Sigmoid colon (tissue), 3 donors: ENCODE results near the gene KLK5.

ENCODE experiments used
- CTCF ChIP-seq, 4 experiments: fragments of 450-650 bp in 3 of 4; fragments of 200-600 bp in 1 of 4; IDR thresholded peaks; one replicate each; pipeline ENCODE4 v1.5.1; 2016 to 2019; ENCODE audit warnings: antibody characterized with exemption in 4 of 4, mild to moderate bottlenecking in 3 of 4, moderate library complexity in 2 of 4
- POLR2A ChIP-seq, 2 donors: fragments of 450-650 bp; IDR thresholded peaks; one replicate each; pipeline ENCODE4 v1.6.1; 2016; ENCODE audit warnings: antibody characterized with exemption in 2 of 2, mild to moderate bottlenecking in 2 of 2, moderate library complexity in 2 of 2

DNA sequence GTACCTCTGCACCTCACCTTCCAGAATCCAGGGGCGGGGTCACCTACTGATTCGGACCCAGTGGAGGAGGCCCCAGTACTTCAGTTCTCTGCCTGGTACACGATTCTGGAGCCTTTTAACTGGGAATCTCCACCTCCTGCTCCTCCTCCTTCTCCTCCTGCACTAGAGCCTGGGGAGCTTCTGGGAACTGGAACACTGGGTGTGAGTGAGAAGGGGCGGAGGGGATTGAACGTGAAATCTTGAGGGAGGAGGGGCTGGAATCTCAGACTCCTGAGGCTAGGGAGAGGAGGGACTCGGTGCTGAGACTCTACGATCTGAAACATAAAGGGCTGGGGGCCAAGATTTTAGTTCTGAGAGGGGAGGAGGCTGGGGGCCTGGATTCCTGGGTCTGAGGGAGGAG lies 48.7 kb upstream of the KLK5 start, which contains the start of gene KLK8:
- TF ChIP-seq CTCF (IDR thresholded peaks at IDR 0.05) (no peak), POLR2A (IDR thresholded peaks at IDR 0.05) (no peak)
